Raji (cell line): ENCODE data around the gene FAT2.

ENCODE experiments used
- POLR2A ChIP-seq: IDR thresholded peaks from 2 replicates; pipeline ENCODE4 v1.6.1; 2011; ENCODE audit warnings: low read depth, low read length, control low read depth; ENCODE audit not compliant: insufficient read depth

Gene FAT2

DNA sequence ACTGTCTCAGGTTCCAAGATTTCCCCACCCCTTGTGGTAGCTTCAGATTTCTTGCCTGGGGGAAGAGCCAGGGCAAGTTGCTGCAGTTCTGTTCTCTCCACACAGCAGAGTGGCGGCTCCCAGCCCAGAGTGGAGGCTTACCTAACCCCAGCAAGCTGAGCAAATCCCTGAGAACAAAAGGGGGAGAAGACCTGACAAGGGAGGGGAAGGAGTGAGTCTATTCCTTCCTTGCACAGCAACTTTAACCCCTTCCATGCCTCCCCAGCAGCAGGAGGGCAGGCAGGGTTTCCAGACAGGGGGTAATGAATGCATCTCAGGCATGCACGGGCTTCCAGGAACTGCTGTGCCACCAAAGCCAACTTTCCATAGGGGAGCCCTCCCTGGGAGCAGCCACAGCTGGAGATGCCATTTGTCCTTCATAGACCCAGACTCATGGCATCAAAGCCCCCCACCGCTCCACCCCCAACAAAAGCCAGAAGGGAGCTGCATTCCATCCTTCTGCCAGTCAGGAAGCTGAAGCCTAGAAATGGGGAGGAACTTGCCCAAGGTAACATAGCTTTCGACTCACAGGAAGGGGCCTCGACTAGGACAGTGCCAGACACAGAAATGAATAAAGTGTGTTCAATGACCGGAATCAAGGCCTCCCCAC is 28.8 kb upstream of the FAT2 start:
- no peak for TF ChIP-seq POLR2A

DNA sequence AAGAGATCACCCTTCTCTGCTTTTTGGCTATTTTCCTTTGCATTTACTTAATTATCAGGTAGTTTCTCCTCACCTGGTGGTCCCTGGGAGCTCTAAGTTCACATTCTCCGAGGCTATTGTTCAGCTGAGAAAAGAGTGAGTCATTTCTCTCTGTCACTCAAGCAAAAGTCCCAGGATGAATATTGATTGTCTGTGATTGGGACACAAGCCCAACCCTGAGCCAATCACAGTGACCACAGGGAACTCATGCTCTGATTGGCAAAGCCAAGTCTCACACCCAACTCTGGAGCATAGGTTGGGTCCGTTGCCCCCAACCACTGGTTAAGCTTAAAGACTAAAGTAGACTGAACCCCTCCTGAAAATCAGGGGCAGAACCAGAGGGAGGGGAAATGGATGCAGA is 27.8 kb upstream of the FAT2 start:
- no peak for TF ChIP-seq POLR2A

DNA sequence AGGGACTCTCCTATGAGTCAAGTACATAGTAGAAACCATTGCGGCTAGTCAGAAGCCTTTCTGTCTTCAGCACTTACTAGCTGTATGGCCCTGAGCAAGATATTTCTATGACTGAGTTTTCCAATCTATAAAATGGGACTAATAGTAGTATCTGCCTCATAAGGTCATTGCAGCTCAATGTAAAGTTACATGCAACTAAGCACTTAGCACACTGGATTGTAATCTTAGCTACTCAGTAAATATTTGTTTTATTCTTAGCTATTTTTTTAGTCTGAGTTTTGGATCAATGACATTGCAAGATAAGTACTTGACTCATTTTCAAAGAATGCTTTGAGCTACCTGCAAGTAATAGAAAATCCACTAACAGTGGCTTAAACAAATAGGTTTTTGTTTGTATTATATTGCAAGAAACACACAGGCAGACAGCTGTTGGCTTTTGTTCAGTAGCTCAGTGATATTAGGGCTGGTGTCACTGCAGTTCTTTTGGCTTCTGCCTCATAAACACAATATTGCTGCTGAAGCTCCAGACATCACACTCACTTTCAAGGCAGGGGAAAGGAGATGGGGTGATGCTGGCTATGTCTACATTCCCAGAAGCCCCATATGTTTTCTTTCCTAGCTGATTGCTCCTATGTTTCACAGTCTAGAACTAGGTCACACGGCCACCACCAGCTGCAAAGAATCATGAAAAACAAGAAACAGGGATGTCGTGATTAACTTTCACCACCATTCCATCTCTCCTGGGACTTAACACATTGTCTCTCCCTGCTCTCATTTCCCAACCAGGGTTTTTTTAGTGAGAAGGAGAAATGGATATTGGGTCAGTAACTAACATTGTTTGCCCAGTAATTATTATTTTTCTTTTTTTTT is 26.9 kb upstream of the FAT2 start:
- no peak for TF ChIP-seq POLR2A

DNA sequence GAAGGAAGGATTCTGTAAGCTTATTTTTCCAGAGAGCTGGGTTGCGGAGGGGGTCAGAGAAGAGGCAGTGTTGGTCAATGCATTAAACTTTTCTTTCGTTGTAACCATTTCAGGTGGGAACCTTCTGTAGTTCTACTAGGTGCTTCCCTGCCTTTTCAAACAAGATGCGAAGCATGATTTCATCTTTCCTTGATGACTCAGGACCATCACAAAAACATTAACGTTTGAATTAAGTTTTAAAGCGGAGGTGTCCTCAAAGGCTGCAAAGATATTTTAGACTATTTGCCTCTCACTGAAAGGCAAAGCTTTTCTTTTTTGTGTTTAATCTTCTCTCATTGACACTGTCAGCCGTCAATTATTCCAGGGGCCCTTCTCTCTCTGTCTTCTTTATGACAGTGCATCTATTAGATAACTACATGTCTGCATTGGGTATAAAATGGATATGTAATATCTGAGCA is 26.3 kb upstream of the FAT2 start:
- no peak for TF ChIP-seq POLR2A

DNA sequence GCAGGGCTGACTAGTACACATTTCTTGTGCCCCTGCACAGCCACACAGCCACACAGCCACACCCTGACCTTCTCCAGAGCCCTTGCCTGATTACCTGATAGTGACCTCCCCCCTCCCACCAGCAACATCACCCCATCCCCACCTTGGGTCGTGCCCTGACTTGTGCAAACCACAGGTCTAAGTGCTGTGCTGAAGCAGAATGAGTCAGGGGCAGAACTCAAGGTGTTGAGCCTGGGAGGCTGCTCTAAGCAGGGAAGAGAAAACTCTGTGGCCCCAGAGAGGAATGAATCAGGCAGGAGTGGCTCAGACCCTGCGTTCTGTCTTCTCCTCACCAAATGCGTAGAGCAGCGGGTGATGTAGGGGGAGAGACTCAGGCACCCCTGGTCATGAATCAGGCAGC is 24.3 kb upstream of the FAT2 start:
- no peak for TF ChIP-seq POLR2A

DNA sequence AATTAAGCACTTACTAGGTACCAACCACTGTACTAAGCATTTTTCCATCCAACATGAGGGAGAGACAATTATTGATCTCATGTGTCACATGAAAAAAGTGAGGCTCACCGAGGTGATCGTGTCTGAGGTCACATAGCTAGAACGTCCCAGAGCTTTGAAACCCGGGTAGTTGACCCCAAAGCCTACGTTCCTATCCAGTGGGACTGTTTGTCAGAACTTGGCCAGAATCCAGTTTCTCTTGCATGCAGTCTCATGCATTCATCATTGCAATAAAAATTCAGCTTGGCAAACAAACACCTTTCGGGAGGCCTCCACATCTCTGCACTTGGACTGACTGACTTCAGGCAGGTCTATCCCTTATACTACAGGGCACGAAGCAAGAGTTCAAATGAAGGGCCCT is 23.4 kb upstream of the FAT2 start:
- TF ChIP-seq POLR2A, result no peak

DNA sequence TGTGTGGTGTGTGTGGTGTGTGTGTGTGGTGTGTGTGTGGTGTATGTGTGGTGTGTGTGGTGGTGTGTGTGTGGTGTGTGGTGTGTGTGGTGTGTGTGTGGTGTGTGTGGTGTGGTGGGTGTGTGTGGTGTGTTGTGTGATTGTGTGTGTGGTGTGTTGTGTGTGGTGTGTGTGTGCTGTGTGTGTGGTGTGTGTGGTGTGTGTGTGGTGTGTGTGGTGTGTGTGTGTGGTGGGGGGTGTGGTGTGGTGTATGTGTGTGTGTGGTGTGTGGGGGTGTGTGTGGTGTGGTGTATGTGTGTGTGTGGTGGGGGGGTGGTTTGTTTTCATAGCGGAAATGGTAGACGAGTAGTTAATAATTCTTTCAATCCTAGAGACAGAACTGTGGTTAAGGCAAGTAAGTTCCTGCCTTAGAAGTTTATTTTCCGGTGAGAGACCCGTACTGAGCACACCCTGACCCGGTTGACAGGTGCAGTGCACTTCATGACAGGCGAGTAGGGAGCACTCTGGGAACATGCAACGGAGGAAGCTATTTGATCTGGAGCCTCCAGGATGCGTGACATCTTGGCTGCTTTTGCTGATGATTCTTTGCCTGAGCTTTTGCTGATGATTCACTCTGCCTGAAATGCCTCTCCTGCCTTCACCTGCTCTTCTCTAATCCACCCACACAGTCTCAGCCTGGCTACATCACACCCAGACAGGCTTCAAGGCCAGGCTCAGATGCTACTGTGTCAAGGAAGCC is 21.7 kb upstream of the FAT2 start:
- TF ChIP-seq POLR2A, result no peak

DNA sequence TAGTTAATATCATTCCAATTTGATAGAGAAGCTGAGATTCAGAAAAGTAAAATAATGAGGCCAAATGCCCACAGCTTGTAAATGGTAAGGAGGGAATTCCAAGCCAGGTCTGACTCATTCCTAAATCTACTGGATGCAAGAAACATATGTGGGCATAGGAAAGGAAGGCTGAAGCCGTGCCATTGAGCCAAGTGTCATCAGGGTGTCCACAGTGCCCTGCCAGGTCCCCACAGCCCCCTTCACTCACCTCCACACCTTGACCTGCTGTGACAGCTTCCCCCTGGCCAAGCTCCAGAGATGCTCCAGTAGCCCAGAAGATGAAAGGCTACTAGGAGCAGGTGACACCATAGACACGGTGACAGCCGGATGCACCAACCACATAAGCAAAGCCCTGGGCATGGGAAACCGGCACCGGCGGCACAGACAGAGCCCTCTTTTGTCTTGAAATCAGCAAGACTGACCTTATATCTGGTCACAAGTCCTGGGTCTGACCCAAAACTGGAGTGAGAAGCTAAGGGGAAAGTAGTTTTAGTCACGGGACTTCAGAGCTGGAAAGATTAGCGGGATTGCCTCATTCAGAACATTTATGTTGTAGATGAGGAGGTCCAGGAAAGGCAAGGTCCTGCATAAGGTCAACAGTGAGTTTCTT is 20.1 kb upstream of the FAT2 start:
- no peak for TF ChIP-seq POLR2A

DNA sequence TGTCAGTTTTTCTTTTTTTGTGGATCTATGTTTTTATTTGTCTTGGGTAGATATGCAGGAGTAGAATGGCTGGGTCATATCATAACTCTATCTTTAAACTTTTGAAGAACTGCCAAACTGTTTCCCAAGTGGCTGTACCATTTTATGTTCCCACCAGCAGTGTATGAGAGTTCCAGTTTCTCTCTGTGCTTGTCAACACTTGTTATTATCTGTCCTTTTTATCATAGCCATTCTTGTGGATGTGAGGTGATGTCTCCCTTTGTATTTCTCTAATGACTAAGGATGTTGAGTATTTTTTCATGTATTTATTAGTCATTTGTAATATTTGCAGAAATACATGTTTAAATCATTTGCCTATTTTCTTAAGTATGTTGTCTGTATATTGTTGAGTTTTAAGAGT is 17.4 kb upstream of the FAT2 start:
- TF ChIP-seq POLR2A, result no peak

DNA sequence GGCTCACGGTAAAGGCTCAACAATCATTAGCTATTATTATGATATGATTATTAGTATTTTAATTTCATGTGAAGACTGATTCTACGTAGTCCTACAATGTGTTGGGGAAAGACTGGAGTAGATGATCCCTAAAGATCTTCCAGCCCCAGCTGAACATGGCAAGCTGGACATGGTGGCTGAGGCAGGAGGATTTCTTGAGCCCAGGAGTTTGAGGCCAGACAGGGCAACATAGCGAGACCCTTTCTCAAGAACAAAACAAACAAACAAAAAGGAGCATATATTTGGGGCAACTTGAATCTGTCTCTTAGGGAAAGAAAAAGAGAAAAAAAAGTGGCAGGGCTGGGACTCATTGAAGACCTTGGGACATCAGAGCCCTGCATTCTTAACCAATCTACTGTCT is 16.2 kb upstream of the FAT2 start:
- no peak for TF ChIP-seq POLR2A

DNA sequence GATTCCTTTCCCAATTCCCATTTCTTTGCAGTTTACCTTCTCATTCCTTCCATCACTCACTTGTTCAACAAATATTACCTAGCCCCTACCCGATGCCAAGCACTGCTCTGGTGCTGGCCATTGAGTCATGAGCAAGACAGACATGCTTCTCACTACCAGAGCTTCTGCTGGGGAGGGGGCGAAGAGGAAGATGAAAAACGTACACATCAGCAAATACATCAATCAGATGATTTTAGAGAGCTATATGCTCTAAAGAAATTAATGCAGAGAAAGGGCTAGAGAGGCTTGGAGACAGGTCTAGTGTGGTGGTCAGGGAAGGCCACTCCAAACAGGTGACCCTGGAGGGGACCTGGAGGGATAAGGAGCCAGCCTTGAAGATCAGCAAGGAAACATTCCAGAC is 14.4 kb upstream of the FAT2 start:
- no peak for TF ChIP-seq POLR2A

DNA sequence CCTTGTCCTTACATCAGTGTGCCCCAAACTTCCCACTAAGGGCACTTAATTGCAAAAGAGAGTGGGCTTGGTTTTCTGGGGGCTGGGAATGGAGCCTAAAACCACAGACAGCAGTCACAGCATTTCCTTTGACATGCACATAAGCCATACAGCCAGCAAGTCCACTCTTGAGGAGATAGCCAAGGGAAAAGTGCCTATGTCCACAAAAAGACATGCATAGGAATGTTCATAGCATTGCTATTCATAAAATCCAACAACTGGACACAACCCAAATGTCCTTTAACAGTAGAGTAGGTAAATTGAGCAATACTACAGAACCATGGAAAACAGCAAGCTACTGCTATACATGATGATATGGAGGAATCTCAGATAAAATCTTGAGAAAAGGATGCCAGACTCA is 11.7 kb upstream of the FAT2 start:
- TF ChIP-seq POLR2A, result no peak

DNA sequence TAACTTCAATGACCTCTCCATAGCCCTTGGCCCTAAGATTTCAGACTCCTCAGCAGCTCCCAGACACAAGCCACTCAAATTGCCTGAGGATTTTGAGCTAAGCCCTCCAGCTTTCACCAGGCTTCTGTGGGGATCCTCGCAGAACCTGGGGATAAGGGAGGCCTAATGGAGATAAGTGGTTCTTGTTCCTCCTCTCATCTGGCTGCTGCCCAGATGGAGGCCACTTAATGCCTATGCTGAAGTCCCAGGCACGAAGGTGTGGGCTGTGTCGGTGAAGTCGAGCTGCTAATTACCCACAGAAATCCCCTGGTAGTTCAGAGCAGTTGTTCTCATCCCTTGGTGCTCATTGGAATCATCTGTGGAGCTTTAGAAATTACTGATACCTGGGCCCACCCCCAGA is 10.3 kb upstream of the FAT2 start:
- no peak for TF ChIP-seq POLR2A

DNA sequence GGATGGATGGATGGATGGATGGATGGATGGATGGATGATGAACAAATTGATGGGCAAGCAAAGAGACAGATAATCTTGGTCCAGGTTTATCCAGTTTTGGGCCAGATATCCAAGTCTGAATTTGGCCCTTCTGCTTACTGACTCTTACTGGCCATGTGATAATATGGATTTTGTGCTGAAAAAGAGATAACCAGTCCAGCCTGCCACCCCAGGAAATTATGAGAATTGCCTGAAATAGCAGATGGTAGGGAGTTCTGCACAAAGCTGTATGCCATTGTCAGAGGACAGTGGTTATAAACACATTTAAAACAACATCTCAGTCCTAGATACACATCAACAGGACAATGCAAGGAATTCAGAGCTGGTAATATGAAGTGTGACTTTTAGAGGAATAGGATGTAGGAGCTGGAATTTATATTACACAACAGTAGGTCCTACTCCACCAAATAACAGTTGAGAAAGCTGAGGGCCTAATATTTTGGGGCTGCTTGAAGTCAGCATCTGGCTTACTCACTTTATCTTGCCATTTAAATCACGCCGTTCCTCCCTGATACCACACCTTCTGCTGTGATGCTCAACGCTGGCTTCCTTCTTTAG is 9.0 kb upstream of the FAT2 start:
- no peak for TF ChIP-seq POLR2A

DNA sequence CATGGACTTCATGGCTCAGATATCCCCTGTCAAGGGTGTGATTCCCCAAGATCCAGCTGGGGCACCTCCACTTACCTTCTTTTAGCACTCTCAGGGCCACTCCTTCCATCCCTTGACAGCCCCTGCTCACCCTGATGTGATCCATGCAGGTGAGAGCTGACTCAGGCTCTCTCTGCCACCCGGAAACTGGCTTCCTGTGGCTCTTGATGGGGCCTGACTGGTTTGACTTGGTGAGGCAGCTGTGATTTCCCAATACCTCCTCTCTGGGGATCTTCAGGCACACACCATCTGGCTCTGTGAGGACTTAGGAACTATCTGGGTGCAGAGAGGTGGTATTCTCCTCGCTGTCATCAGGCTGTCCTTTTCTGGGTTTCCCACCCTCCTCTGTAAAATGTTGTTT is 7.9 kb upstream of the FAT2 start:
- no peak for TF ChIP-seq POLR2A
